HG02852 (cell line): ENCODE data around the gene ECSCR.
"Not testable (repeated sequence)": the region's sequence is repeated elsewhere in the genome, so short reads cannot be mapped to it uniquely, and the experiment has no call there.

Experiments used
- ATAC-seq: cut with Tn5 transposase; IDR thresholded peaks from one replicate; pipeline ENCODE4 v1.9.1; 2021; ENCODE audit warnings: mild to moderate bottlenecking, moderate library complexity; ENCODE audit not compliant: unreplicated experiment

The ECSCR gene

DNA sequence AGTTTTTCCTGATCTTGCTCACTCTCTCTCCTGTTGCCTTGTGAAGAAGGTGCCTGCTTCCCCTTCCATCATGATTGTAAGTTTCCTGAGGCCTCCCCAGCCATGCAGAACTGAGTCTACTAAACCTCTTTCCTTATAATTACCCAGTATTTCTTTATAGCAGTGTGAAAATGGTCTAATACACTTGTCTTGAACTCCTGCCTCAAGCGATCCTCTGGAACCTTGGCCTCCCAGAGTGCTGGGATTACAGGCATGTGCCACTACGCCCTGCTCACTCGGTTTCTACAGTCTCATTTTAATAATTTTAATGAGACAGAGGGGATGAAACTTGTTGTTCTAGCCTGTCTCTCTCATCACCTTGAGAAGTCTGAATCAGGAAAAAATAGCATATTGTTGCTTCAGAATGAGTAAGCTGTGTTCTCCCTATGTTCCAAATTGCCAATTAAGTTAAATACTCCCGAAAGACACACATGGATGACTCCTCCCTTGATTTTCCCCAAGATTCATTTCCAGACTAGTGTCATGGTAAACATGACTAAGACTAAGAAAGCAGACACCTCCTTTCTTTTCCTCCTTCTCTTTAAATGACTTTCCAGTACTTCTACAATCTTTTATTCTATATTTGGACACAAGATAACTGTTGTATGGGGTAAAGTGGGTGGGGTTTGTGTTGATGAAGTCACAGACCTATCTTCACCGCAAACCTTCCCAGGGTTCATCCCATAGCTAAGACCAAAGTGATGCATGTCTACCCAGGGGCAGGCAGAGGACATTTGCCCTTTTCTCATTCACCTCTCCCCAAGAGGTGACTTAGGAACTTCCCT is 15.4 kb downstream of the ECSCR start:
- ATAC-seq, result peak; percentile 73

DNA sequence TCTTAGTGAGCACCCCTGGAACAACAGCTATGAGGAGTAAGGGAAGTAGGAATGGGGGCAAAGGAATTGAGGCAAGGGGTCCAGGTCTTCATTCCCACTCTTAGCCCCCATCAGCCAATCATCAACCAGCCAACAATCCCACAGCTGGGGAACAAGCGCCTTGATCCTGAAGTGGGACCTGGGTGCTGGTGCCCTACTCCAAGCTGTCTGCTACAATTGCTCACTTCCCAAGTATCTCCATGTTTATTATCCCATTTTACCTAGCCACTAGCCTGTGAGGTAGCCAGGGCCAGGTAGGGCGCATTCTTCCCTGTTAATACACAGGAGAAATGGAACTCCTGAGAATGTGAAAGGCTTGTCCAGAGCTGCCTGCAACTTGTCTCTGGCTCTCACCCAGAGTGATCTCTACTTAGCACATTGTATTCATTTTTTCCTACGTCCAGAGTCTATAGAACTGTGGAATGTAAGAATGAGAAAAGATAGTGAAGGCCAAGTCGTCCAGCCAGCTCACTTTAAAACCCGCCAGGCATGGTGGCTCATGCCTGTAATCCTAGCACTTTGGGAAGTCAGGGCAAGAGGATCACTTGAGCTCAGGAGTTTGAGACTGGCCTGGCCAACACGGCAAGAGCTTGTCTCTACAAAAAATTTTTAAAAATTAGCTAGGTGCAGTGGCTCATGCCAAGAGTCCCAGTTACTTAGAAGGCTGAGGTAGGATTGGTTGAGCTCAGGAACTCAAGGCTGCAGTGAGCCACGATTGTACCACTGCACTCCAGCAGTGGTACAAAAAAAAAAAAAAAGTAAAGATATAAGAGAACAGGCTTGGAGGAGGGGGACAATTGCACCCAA is 17.0 kb downstream of the ECSCR start:
- ATAC-seq, result no peak

DNA sequence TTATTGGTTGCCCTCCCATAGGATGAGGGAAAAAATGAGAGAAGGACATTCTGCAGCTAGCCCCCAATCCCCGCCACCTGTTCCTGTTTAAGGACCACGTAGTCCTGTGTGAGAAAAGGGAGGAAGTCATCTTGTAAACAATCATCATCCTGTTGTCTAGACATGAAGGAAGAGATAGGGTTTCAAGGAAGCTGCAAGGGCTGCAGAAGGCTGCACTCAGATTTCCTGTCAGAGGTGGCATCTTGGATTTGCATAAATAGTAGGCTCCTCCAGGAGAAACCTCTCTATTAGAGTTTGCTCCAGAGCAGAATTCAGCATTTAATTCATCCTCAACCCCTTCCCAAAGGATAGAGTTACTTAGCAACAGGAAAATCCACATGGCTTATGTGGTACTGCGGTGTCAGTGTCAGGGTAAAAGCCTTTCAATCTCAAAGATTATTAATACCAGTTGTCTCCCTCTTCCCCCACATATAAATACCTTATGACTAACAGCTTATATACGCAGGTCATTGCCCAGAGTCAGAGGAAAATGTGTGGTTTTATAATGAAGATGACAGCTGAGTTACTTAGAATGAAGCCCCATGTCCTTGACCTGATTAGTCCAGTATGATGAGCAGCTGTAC is 18.6 kb downstream of the ECSCR start:
- no peak for ATAC-seq

DNA sequence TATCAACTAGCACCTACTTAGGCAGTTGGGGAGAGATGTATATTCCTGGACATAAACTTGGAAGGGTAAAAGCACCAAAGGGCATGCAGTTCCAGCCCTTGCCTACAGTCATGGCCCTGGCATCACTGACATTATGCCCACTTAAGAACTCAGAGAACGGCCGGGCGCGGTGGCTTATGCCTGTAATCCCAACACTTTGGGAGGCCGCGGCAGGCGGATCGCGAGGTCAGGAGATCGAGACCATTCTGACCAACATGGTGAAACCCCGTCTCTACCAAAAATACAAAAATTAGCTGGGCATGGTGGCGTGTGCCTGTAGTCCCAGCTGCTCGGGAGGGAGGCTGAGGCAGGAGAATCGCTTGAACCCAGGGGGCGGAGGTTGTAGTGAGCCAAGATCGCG is 22.1 kb downstream of the ECSCR start:
- not testable (repeated sequence) for ATAC-seq

DNA sequence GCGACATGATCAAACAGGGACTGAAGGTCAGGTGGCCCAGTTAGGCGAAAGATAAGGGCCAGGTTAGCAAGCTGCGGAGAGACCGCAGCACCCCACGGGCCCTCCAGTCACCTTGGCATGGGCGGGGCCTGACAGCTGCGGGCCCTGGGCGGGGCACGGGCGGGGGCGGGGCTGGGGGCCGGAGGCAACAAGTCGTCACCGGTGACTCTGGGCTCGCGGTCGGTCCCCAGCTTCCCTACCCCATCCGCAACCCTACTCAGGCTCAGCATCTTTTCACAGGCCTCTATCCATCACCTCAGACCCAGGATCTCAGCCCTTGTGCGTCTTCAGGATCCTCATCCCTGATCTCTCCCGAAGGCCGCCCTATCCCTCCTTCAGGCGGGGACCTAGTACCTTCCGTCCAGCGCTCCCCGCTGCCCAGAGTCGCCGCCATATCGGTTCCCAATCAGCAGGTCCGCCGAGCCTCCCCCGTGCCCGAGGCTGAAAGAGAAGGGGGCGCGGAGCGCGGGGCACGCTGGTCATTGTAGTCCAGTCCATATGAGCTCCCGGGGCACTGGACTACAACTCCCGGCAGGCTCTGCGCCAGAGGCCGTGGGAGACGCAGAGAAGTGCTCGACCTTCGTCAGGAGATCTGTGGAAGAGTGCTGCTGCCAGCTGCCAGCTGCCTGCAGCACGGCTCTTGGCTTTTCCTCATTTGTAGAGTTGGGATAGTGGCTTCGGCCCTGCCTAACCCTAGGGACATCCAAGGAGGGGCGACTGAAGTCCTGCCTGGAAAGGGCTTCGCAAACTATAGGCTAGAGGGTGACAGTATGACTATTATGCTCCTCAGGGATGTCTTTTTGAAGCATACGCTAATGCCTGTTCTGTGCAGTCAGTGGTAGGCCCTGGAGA is 23.3 kb downstream of the ECSCR start, which contains the start of gene DNAJC18:
DNAJC18 (minus strand) TSS at position 513 of the 891 bp plus-strand sequence; CDS start at position 433, 80 bp downstream.
- peak; percentile 88 for ATAC-seq

DNA sequence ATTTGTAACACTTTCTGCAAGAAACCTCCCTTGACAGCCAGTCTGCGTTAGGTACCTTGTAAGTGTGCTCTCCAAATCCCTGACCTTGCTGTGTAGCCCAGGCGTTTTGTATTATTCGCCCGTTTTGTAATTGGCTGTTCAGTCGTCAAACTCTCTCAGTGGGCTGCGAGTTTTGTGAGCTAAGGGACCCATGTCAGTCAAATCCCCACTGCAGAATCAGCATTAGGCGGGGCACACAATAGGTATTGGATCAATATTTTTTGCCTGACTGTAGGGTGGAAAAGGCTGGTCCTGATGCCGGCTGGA is 23.9 kb downstream of the ECSCR start:
- no peak for ATAC-seq

DNA sequence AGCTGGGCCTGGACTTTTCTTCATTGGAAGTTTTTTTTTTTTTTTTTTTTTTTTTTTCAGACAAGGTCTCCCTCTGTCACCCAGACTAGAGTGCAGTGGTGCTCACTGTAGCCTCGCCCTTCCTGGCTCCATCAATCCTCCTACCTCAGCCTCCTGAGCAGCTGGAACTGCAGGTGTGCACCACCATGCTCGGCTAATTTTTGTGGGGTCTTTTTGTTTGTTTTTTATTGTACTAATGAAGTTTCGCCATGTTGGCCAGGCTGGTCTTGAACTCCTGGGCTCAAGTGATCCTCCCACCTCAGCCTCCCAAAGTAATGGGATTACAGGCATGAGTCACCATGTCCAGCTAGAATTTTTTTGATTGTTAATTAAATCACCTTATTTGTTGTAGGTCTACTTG is 26.9 kb downstream of the ECSCR start:
- ATAC-seq, result no peak

DNA sequence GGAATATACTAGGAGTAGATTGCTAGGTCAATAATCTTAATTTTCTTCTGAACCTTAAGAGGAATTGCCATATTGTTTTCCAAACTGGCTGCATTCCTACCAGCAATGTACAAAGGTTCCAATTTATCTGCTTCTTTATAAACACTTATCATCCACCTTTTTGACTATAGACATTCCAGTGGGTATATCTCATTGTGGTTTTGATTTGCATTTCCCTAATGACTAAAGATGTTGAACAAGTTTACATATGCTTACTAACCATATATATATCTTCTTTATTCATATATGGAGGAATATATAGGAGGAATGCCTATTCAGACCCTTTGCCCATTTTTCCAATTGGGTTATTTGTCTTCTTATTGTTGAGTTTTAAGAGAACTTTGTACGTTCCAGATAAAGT is 30.8 kb downstream of the ECSCR start:
- no peak for ATAC-seq

DNA sequence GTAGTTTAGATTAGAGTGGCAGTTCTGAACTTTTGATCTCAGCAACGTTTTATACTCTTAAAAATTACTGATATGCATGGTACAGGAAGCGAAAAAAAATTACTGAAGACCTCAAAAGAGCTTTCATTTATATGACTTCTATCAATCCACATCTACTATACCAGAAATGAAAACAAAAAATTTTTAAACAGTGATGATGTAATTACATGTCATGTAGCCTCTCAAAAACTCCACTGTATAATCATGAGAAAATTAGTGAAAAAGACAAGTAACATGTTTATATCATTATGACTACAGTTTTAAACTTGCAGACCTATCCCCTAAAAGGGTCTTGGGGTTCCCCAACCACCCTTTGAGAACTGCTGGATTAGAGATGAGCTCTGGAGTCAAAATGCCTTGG is 32.5 kb downstream of the ECSCR start:
- ATAC-seq, result no peak

DNA sequence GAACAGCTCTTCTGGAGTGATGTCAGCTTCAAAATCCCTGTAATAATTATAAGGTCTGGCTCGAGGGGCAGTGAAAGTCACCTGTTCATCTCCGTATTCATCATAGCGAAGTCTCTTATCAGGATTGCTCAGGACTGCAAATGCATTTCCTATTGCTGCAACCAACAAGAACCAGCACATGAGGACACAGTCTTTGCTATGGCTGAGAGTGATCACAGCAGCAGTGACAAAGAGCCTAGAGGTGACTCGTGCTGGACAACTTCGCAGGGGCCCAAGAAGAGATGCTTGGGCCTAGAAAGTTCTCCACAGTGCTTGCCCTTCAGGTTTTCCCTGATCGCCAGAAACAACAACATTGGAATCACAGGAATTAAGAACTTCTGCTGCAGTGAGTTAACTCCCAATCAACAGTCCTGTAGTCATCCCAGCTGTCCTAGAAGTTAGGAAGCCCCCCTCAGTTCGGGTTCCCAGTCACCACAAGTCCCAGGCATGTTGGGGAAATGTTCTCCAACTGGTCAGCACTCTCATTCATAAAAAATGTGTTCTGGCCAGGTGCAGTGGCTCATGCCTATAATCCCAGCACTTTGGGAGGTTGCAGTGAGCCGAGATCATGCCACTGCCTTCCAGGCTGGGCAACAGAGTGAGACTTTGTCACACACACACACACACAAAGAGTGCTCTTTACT is 36.2 kb downstream of the ECSCR start:
- ATAC-seq, result no peak

DNA sequence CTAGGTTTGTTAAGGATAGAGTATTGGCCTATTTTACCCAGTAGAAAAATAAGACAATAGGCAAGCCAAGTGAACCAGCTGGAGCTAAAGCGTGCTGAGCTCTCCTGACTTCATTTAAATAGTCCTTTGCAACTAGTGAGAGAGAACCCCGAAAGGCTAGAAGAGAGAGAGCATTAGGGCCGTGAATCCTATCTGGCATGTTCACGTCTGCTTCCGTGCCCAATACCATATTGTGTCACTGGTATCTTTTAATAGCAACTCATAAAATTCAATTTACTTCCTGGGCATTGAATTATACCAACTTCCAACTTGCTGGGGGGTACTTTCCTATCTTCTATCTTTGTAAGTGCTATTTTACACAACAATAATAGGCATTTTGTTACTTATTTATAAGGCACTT is 37.0 kb downstream of the ECSCR start:
- ATAC-seq, result no peak

DNA sequence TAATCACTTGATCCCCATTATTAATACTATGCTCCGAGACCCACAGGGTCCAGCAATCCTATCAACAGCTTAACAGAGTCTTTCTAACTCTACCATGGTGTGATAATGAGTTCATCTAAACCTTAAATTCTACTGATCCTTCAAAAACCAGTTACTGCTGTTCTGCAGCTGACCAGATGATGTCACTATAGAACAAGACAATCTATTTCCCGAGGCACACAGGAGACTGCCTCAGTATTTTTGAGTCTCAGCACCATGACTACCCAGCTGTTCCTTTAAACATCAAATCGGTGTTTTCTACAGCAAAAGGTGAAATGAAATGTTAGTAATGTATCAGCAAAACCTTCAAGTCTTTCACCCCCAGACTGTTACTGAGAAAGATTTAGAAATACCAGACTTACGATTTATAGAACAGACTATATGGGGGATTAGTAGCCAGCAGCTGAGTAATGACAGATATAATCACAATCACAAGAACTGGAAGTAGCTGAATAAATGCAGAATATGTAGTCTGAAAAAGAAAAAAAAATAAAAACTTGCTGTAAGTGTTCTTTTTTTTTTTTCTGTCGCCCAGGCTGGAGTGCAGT is 40.1 kb downstream of the ECSCR start:
- no peak for ATAC-seq

DNA sequence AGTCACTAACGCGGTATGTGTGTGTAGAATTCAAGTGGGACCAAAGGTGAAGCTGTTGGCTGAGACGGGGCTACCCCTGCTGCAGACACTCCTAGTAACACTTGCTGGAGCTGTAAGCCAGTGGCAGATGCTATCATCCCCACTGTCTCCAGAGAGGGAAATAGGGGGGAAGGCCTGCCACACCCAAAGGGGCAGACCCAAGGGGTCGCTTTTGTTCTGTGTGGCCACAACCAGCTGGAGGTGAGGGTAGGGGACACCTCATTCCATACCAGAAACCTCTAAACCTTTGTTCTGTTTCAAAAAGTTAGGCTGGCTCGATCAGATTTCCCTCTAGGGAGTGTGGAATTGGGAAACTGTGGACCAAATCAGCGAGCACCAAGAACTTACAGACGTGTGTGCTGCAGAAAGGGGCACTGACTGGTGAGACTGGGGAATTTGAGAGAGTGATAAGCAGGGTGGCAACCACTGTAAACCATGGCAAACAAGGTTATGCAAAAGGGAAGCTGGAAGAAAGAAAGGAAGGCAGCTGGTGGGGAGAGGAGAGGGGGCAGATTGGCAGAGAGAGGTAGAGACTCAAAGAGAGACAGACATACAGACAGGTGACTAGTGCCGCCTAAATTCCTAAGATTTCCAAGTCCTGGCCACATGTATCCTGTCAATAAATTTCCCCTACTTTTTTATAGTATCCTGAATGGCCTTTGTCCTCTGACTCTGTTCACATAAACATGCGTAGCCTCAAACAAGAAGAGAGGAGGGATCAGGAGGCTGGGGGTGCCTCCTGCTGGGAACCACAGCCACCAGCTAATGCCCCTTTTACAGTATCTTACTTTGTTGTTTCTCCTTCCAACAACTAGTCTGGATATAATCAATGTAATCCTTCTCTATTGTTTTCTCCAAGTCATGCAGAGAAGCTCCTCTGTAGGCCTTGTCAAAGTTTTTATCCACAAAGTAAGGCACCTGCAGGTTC is 43.0 kb downstream of the ECSCR start:
- no peak for ATAC-seq

DNA sequence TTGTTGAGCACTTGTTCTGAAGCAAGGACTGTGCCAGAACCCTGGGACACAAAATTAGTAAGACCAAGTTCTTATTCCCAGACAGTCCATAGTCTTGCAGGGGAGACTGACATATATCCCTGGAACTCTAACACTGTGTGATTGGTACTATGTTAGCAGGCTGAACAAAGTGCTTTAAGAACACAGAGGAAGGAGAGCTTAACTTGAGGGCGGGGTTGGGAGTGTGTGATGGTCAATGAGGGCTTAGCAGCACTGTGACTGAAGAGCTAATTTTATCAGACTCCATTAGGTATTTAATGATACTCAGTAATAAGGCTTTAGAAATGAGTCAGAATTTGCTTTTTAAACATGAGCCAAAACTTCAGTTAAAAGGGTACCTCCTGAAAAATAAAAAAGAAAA is 43.8 kb downstream of the ECSCR start:
- no peak for ATAC-seq

DNA sequence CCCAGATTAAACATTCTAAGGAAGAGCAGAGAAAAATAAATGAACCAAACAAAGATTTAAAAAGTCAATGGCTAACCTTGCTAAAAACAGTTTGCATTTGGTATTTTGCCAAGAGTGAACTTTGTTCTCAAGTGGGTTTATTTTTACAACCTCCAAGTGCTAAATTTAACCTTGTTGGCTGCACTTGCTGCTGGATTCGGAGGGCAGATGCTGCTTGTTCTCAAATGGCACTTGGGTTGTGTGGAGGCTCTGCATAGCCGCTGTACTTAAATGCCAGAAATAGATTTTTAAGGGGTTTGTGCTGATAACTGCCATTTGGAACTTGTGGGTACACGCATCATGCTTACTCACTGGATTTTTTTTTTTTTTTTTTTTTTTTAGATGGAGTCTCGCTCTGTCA is 45.3 kb downstream of the ECSCR start:
- ATAC-seq, result no peak

DNA sequence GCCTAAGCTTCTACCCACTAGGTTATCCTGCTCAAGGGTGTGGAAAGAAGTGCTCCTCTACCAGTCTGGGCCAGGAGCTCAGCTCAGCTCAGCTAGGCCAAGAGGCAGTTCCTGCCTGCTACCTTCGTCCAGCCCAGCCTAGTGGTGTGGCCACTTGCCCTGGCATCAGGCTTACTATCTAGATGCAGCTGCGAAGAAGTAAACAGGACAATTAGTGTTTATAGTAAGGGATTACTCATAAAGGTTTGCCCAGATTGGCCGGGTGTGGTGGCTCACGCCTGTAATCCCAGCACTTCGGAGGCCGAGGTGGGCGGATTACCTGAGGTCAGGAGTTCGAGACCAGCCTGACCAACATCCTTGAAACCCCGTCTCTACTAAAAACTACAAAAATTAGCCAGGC is 45.9 kb downstream of the ECSCR start:
- ATAC-seq, result no peak

DNA sequence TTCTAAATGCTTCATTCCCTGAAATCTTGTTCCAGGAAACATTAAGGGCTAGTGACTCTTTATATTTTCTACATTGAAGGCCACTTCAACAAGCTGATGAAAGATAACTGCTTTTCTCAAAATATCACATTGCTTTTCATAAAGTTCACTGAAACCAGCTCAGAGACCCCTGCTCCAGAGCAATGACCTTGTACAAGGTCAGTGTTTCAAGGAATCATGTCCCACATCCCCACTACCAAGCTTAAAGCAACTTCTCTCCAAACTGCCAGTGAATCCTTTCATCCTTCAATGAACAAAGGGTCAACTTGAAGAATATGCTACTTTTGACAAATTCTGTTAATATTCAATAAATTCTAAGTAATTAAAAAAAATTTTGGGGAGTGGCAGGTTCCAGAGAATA is 46.7 kb downstream of the ECSCR start:
- ATAC-seq, result no peak

DNA sequence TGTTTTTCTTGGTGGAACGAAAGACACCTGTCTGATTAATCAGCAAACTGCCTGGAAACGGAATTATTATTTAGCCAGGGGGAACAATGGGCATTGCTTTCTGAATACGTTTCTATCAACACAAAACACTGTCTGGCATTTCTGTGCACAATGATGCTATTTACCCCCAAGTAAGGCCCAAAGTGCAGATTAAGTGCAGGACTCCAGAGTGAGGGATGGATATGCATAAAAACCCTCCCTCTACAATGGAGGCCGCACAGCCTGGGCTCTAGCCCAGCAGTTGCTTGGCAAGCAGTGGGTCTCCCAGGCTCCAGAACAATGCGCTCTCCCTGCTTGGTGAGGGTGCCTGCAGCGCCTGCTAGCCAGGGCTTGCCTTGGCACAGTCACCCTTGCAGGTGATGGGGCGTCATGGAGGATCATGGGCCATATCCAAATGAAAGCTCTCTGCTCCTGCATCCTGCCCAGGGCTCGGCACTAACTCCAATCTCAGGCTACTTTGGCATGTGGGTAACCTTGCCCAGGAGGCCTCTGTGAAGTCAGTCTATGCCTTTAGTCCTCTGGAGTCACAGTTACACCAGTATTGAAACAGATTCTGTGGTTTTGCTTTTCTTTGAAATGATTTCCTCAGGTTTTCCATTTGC is 47.2 kb downstream of the ECSCR start:
- ATAC-seq, result no peak
